PC-3 (cell line): ENCODE data around the gene FOXRED1. TPM values are rescaled to one million over a fixed set of nuclear protein-coding genes. Genes with fewer than 3 reads are reported as not detected.

Source experiments
- ATAC-seq: fragments of 200-7000 bp; cut with Tn5 transposase; 2 replicates; pipeline ENCODE4 v1.9.1; 2020; ENCODE audit warnings: mild to moderate bottlenecking, moderate library complexity
- BruUV-seq: library from RNA; stranded (reverse); fragments of 400-500 nt; replicated peaks from 2 replicates; lab custom pipeline; 2021; lab: Mats Ljungman, UMichigan
- CTCF ChIA-PET: fragments of 300-600 bp; sonication (Branson Sonifier 250); formaldehyde crosslinking; loops from one replicate; lab custom pipeline; 2022; ENCODE audit warnings: antibody characterized with exemption; lab: Charles Lee
- POLR2A ChIA-PET: fragments of 300-600 bp; sonication (Branson Sonifier 250); formaldehyde crosslinking; loops from one replicate; lab custom pipeline; 2022; ENCODE audit warnings: antibody characterized with exemption; ENCODE audit not compliant: unreplicated experiment; lab: Charles Lee
- DNase-seq: peaks from one replicate; pipeline ENCODE4 v3.0.0-alpha.2; 2015
- H2AFZ ChIP-seq: fragments of 300-600 bp; sonication (generic); 2 replicates; pipeline ENCODE4 v1.6.0; 2016; ENCODE audit warnings: antibody characterized with exemption, low read length
- H3F3A ChIP-seq: fragments of 300-600 bp; sonication (generic); one replicate; pipeline ENCODE4 v1.6.0; 2017; ENCODE audit warnings: antibody characterized with exemption, low read length, control low read depth, mild to moderate bottlenecking; ENCODE audit not compliant: unreplicated experiment
- H3K27ac ChIP-seq: fragments of 300-600 bp; sonication (generic); 2 replicates; pipeline ENCODE4 v1.5.1; 2016; ENCODE audit warnings: mild to moderate bottlenecking, low read length
- H3K27me3 ChIP-seq: fragments of 300-600 bp; sonication (generic); 2 replicates; pipeline ENCODE4 v1.6.1; 2016; ENCODE audit warnings: low read length, mixed read lengths
- H3K36me3 ChIP-seq: fragments of 300-600 bp; sonication (generic); 2 replicates; pipeline ENCODE4 v1.6.1; 2016; ENCODE audit warnings: low read depth, mixed run types, low read length, mixed read lengths
- H3K4me1 ChIP-seq: fragments of 300-600 bp; sonication (generic); 2 replicates; pipeline ENCODE4 v1.5.1; 2016; ENCODE audit warnings: low read length; ENCODE audit not compliant: insufficient read depth
- H3K4me2 ChIP-seq: fragments of 300-600 bp; sonication (generic); 2 replicates; pipeline ENCODE4 v1.6.0; 2016; ENCODE audit warnings: low read length
- H3K4me3 ChIP-seq: fragments of 300-600 bp; sonication (generic); 2 replicates; pipeline ENCODE4 v1.5.1; 2016; ENCODE audit warnings: mild to moderate bottlenecking, low read length, mixed read lengths
- H3K79me2 ChIP-seq: fragments of 300-600 bp; sonication (generic); 2 replicates; pipeline ENCODE4 v1.6.1; 2017; ENCODE audit warnings: low read length, mixed read lengths
- H3K9ac ChIP-seq: fragments of 300-600 bp; sonication (generic); 2 replicates; pipeline ENCODE4 v1.6.0; 2016; ENCODE audit warnings: mild to moderate bottlenecking, low read length
- H3K9me2 ChIP-seq: fragments of 300-600 bp; sonication (generic); replicated peaks from 2 replicates; pipeline ENCODE4 v1.6.1; 2016; ENCODE audit warnings: mixed run types, low read length, mixed read lengths
- H3K9me3 ChIP-seq: fragments of 300-600 bp; sonication (generic); 2 replicates; pipeline ENCODE4 v1.6.1; 2016; ENCODE audit warnings: low read length, mixed read lengths
- H4K20me1 ChIP-seq: fragments of 300-600 bp; sonication (generic); 2 replicates; pipeline ENCODE4 v1.6.1; 2016; ENCODE audit warnings: low read length, mixed read lengths
- EZH2 ChIP-seq: fragments of 300-600 bp; sonication (generic); IDR thresholded peaks from one replicate; pipeline ENCODE4 v1.6.1; 2017; ENCODE audit warnings: antibody characterized with exemption, mild to moderate bottlenecking, low read length; ENCODE audit not compliant: unreplicated experiment
- EZH2phosphoT487 ChIP-seq: fragments of 300-600 bp; sonication (generic); IDR thresholded peaks from 2 replicates; pipeline ENCODE4 v1.6.1; 2018; ENCODE audit warnings: mild to moderate bottlenecking, antibody characterized with exemption, low read length, borderline replicate concordance
- intact Hi-C: fragments of 100-400 bp; cut with micrococcal nuclease; formaldehyde crosslinking; loops from 2 replicates; pipeline ENCODE4 v1.9.0; 2023
- total RNA-seq: library from RNA; depleted of rRNA; stranded (reverse); fragments of >200 nt; gene quantifications from 2 replicates; pipeline ENCODE4 v1.2.3, GENCODE V29; 2014
- TF ChIP-seq, protein P1 (sequence below): fragments of 300-600 bp; sonication (generic); conservative IDR thresholded peaks from 2 replicates; pipeline ENCODE4 v1.5.1; 2017; ENCODE audit warnings: antibody characterized with exemption, low read depth, mild to moderate bottlenecking, low read length

Gene FOXRED1
- total RNA-seq, 1 experiment from 2014 or later = 55.6 TPM

DNA sequence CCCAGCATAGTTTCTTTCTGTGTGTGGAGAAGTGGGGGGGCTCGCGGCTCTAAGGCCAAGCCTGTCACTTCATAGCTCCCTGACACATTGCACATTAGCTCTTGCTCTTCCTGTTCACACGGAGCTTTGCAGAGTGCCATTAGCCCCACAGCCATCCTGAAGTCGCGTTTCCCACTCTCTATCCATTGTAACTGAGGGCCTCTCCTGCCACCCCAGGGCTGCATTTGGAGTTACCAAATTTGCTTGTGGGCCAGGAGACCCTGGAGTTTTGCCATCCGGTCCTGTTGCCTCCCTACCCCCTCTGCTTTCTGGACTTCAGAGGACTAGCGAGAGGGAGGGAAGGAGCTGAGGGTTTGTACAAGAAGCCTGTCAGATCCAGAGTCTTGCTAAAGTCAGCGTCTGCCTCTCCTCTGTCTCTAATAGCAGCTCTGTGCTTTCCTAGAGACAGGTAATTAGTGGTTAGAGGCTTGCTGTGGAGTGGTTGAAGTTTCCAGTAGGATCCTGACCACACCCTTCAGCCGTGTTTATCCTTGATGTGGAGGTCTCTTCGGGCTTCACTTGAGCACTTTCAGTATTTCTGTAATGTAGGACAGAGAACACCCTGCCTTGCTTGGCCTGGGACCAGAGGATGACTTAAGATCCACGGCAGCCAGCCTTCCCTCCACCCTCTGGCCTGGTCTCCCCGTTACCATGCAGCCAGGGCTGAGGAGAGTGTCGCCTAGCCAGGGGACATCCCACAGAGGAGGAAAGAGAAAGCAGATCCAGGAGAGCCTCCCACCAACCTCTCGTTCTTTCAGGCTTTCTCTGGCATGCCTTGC, 49.0 kb downstream of the FOXRED1 start:
- Histone ChIP-seq H3K9ac (no peak overlapping the region), H3K9me2 (no peaks in the 10 kb centered on the region), H3K9me3 (no peaks in the 10 kb centered on the region), H3K4me3 (no peak overlapping the region), H3F3A (no peaks in the 10 kb centered on the region), H4K20me1 (no peaks in the 10 kb centered on the region), H3K4me1 (peaks cover 25% of the 10 kb centered on the region), H3K79me2 (0 out of 2 replicates have a peak, but pooled peaks cover 5% of the 10 kb centered on the region), H2AFZ (no peak overlapping the region), H3K36me3 (0 out of 2 replicates have a peak, but pooled peaks cover 5% of the 10 kb centered on the region), H3K27ac (peak overlapping the region; percentile 15), H3K4me2 (peak overlapping the region; percentile 13; the same call in 1 of the 2 replicates), H3K27me3 (no peaks in the 10 kb centered on the region)
- POLR2A ChIA-PET = no interaction called here
- intact Hi-C loops = no loop called here
- BruUV-seq = no TSS peak
- ATAC-seq (peak; percentile 55), DNase-seq (no peak)
- TF ChIP-seq EZH2 (no peak), EZH2phosphoT487 (no peak)
- TF ChIP-seq, protein P1, sequence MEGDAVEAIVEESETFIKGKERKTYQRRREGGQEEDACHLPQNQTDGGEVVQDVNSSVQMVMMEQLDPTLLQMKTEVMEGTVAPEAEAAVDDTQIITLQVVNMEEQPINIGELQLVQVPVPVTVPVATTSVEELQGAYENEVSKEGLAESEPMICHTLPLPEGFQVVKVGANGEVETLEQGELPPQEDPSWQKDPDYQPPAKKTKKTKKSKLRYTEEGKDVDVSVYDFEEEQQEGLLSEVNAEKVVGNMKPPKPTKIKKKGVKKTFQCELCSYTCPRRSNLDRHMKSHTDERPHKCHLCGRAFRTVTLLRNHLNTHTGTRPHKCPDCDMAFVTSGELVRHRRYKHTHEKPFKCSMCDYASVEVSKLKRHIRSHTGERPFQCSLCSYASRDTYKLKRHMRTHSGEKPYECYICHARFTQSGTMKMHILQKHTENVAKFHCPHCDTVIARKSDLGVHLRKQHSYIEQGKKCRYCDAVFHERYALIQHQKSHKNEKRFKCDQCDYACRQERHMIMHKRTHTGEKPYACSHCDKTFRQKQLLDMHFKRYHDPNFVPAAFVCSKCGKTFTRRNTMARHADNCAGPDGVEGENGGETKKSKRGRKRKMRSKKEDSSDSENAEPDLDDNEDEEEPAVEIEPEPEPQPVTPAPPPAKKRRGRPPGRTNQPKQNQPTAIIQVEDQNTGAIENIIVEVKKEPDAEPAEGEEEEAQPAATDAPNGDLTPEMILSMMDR = no peak
- CTCF ChIA-PET = interaction anchor here (0.9 kb wide), 1 partner anchor 163 kb away, joined by 4 read pairs; no protein-coding TSS in a partner anchor

DNA sequence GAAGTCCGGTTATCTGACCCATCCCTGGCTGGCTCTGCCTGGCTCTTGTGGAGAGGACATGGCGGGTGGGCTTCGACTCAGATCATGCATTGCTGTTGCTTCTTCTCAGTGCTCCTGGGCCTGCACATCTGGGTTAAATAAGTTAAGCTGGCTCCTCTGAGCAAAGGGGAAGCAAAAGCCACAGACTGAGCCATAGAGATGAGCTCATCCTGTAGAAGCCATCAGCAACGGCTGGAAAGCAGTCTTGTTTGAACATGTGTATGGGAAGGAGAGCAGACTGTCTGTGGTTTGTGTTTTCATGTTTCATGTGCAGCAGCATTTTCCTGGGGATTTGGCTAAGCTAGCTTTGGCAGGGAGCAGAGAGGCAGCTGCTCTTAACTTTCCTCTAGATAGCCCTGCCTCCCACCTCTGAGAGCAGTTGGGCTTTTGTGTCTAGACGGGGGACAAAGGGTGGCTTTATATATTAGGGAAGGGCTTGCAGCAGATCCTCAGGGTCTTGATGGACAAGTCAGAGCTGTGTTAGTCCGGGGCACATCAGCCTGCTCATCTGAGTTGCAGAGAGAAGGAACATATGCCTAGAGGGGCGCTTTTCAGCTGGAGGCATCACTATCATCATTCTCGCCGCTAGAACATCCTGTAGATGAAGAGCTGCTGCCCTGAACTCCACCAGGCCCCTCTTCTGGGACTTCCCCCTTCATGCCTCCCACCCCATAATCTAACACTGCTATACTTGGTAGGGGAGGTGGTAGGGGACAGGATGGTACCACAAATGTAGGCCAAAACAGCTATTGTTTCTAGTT, 49.8 kb downstream of the FOXRED1 start:
- BruUV-seq = no TSS peak
- TF ChIP-seq, protein P1 = no peak
- no peak for TF ChIP-seq EZH2
- TF ChIP-seq EZH2phosphoT487 = no peak
- H3K27me3 ChIP-seq = no peaks in the 10 kb centered on the region
- peaks cover 17% of the 10 kb centered on the region for H3K4me1 ChIP-seq
- intact Hi-C loops = no loop called here
- H3K36me3 ChIP-seq = 0 out of 2 replicates have a peak, but pooled peaks cover 5% of the 10 kb centered on the region
- no peak overlapping the region for H2AFZ ChIP-seq
- ChIA-PET POLR2A (no interaction called here), CTCF (interaction anchor here (0.9 kb wide), 1 partner anchor 162 kb away, joined by 4 read pairs; no protein-coding TSS in a partner anchor)
- no peaks in the 10 kb centered on the region for H4K20me1 ChIP-seq
- H3K9me2 ChIP-seq = no peaks in the 10 kb centered on the region
- H3K9me3 ChIP-seq = no peaks in the 10 kb centered on the region
- DNase-seq = peak; percentile 43
- H3K4me3 ChIP-seq = no peak overlapping the region
- H3K27ac ChIP-seq = peak overlapping the region; percentile 15
- 0 out of 2 replicates have a peak, but pooled peaks cover 5% of the 10 kb centered on the region for H3K79me2 ChIP-seq
- no peaks in the 10 kb centered on the region for H3F3A ChIP-seq
- ATAC-seq = peak; percentile 80
- H3K4me2 ChIP-seq = no peak overlapping the region
- no peak overlapping the region for H3K9ac ChIP-seq
